ENCODE measurements around the gene ITGAD.

The ITGAD gene

DNA sequence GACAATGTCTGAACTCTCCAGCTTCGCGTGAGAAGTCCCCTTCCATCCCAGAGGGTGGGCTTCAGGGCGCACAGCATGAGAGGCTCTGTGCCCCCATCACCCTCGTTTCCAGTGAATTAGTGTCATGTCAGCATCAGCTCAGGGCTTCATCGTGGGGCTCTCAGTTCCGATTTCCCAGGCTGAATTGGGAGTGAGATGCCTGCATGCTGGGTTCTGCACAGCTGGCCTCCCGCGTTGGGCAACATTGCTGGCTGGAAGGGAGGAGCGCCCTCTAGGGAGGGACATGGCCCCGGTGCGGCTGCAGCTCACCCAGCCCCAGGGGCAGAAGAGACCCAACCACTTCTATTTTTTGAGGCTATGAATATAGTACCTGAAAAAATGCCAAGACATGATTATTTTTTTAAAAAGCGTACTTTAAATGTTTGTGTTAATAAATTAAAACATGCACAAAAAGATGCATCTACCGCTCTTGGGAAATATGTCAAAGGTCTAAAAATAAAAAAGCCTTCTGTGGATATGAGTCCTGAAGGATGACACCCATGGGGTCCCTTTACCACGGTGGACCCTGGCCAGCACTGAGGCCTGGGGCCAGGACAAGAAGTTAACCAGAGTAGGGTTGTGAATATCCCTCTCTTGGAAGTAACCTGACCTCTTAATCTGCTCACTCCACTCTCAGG is 10.5 kb upstream of the ITGAD start:
- no peaks in the 10 kb centered on the region for H3K4me1 ChIP-seq (ENCODE audit: control insufficient read depth, insufficient read depth, low read length, poor library complexity, severe bottlenecking)
- DNase-seq: peak in 1 of 3 donors; percentile 21
- no peak overlapping the region for H3K27ac ChIP-seq (ENCODE audit: insufficient read depth, low read length, poor library complexity, severe bottlenecking)
- no peaks in the 10 kb centered on the region for H3K36me3 ChIP-seq (ENCODE audit: control insufficient read depth, insufficient read depth, low read length)
- no peak overlapping the region for H3K4me3 ChIP-seq (ENCODE audit: insufficient read depth, low read depth, low read length, poor library complexity, severe bottlenecking)
- H3K27me3 ChIP-seq (replicated peaks; ENCODE audit: control insufficient read depth, insufficient read depth, low read length, poor library complexity, severe bottlenecking): no peaks in the 10 kb centered on the region
- no peaks in the 10 kb centered on the region for H3K9me3 ChIP-seq (ENCODE audit: control insufficient read depth, low read length)

- H3K27ac ChIP-seq (ENCODE audit: insufficient read depth, low read length, poor library complexity, severe bottlenecking): no peak overlapping the region
- no peaks in the 10 kb centered on the region for H3K27me3 ChIP-seq (replicated peaks; ENCODE audit: control insufficient read depth, insufficient read depth, low read length, poor library complexity, severe bottlenecking)
- no peaks in the 10 kb centered on the region for H3K36me3 ChIP-seq (ENCODE audit: control insufficient read depth, insufficient read depth, low read length)
- H3K9me3 ChIP-seq (ENCODE audit: control insufficient read depth, low read length): no peaks in the 10 kb centered on the region
- DNase-seq: no peak
- H3K4me1 ChIP-seq (ENCODE audit: control insufficient read depth, insufficient read depth, low read length, poor library complexity, severe bottlenecking): no peaks in the 10 kb centered on the region
- H3K4me3 ChIP-seq (ENCODE audit: insufficient read depth, low read depth, low read length, poor library complexity, severe bottlenecking): no peak overlapping the region
Observed at GRCh38 chr16:31385680-31386079, 7.5 kb upstream of the ITGAD start.

DNA sequence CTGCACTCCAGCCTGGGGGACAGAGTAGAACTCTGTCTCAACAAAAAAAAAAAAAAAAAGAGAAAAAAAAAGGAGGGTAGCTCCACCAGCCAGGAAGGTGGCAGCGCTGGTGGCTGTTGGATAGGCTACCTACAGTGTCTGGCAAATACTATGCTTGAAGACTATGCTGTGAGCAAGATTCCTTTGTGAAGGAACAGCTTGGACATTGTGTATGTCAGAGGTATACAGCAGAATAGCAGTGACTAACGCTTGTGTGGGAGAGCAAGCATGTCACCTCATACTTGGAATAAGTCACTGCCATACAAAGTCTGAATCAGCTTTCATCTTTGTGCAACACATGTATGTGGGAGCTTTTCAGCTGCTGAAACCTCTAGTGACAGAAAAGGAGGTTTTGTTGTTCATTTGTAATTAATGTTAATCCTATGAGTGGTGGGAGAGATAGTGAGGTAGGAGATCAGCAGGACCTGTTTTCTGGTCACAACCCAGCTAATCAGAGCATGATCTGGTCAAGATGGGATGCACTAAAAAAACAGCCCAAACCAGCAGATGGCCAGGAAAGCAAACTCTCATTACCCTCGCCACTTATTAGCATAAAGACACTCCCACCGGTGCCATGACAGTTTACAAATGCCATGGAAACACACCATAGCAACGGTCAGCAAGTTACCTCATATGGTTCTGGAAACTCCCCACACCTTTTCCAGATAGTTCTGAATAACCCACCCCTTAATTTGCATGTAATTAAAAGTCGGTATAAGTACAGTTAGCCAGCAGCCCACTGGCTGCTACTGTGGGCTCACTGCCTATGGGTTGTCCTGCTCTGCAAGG is 6.8 kb upstream of the ITGAD start:
- no peaks in the 10 kb centered on the region for H3K9me3 ChIP-seq (ENCODE audit: control insufficient read depth, low read length)
- H3K4me3 ChIP-seq (ENCODE audit: insufficient read depth, low read depth, low read length, poor library complexity, severe bottlenecking): no peak overlapping the region
- H3K27me3 ChIP-seq (replicated peaks; ENCODE audit: control insufficient read depth, insufficient read depth, low read length, poor library complexity, severe bottlenecking): no peaks in the 10 kb centered on the region
- no peak overlapping the region for H3K27ac ChIP-seq (ENCODE audit: insufficient read depth, low read length, poor library complexity, severe bottlenecking)
- H3K36me3 ChIP-seq (ENCODE audit: control insufficient read depth, insufficient read depth, low read length): no peaks in the 10 kb centered on the region
- DNase-seq: no peak
- H3K4me1 ChIP-seq (ENCODE audit: control insufficient read depth, insufficient read depth, low read length, poor library complexity, severe bottlenecking): no peaks in the 10 kb centered on the region

DNA sequence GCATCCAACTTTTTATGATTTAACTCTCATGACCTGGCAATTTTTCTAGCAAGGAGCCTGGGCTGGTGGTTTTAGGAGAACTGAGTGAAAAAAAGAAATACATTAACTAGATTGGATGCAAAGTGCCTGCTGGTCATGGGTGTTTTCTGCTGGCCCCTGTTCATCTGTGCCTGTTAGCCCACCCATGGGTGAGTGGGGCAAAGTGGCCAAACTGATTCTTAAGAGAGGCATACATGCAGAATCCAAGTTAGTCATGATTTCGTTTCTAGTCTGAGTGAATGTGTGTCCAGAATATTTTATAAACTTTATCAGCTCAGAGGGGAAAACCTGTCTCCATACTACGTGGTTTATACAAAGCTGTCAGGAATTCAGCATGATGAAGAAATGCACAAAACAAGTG is 4.6 kb upstream of the ITGAD start:
- Histone ChIP-seq H3K27me3 (replicated peaks; ENCODE audit: control insufficient read depth, insufficient read depth, low read length, poor library complexity, severe bottlenecking) (no peaks in the 10 kb centered on the region), H3K4me3 (ENCODE audit: insufficient read depth, low read depth, low read length, poor library complexity, severe bottlenecking) (no peak overlapping the region), H3K4me1 (ENCODE audit: control insufficient read depth, insufficient read depth, low read length, poor library complexity, severe bottlenecking) (no peaks in the 10 kb centered on the region), H3K27ac (ENCODE audit: insufficient read depth, low read length, poor library complexity, severe bottlenecking) (no peak overlapping the region), H3K9me3 (ENCODE audit: control insufficient read depth, low read length) (no peaks in the 10 kb centered on the region), H3K36me3 (ENCODE audit: control insufficient read depth, insufficient read depth, low read length) (no peaks in the 10 kb centered on the region)
- no peak for DNase-seq

DNA sequence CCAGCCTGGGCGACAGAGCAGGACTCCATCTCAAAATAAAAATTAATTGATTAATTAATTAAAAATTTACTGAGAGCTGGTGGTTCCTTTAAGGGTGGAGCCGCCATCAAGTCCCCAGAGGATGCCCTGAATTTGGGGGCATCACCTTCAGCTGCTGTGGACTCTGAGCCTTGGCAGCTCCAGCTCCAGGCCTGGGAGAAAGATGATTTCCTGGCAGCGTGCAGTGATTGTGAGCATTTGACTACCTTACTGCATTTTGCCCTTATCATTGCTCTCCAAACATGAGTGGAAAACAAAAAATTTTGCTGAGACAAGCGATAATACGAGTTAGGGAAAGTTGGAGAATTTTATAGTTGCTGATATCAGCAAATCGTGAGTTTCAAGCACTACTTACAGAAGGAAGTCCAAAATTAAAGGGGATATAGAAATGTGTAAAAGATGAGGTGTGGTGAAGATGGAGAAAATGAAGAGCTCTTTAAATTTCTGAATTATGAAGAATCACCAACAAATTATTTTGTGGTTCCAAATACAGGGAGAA is 2.6 kb upstream of the ITGAD start:
- Histone ChIP-seq H3K27ac (ENCODE audit: insufficient read depth, low read length, poor library complexity, severe bottlenecking) (no peak overlapping the region), H3K4me3 (ENCODE audit: insufficient read depth, low read depth, low read length, poor library complexity, severe bottlenecking) (no peak overlapping the region), H3K9me3 (ENCODE audit: control insufficient read depth, low read length) (no peaks in the 10 kb centered on the region), H3K4me1 (ENCODE audit: control insufficient read depth, insufficient read depth, low read length, poor library complexity, severe bottlenecking) (no peaks in the 10 kb centered on the region), H3K36me3 (ENCODE audit: control insufficient read depth, insufficient read depth, low read length) (no peaks in the 10 kb centered on the region), H3K27me3 (replicated peaks; ENCODE audit: control insufficient read depth, insufficient read depth, low read length, poor library complexity, severe bottlenecking) (no peaks in the 10 kb centered on the region)
- no peak for DNase-seq

DNA sequence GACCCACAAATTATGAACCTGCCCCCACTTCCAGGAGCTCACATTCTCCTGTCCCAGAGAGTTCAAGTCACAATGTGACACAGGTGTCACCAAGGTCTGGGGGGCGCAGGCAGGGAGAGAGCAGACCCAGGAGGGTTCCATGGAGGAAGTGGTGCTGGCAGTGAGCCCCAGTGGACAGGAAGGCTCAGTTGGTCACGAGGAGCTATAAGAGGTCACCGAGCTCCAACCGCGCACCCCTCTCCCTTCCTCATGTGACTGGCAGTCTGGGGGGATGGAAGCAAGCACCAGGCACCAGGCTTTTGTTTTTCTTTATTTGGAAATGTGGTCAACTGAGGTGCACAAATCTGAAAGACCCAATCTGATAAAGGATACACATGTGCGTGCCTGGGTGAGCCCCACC is 2.5 kb downstream of the ITGAD start:
- no peaks in the 10 kb centered on the region for H3K27me3 ChIP-seq (replicated peaks; ENCODE audit: control insufficient read depth, insufficient read depth, low read length, poor library complexity, severe bottlenecking)
- no peak for DNase-seq
- H3K27ac ChIP-seq (ENCODE audit: insufficient read depth, low read length, poor library complexity, severe bottlenecking): no peak overlapping the region
- H3K4me3 ChIP-seq (ENCODE audit: insufficient read depth, low read depth, low read length, poor library complexity, severe bottlenecking): no peak overlapping the region
- H3K9me3 ChIP-seq (ENCODE audit: control insufficient read depth, low read length): no peaks in the 10 kb centered on the region
- H3K36me3 ChIP-seq (ENCODE audit: control insufficient read depth, insufficient read depth, low read length): no peaks in the 10 kb centered on the region
- H3K4me1 ChIP-seq (ENCODE audit: control insufficient read depth, insufficient read depth, low read length, poor library complexity, severe bottlenecking): no peaks in the 10 kb centered on the region

DNA sequence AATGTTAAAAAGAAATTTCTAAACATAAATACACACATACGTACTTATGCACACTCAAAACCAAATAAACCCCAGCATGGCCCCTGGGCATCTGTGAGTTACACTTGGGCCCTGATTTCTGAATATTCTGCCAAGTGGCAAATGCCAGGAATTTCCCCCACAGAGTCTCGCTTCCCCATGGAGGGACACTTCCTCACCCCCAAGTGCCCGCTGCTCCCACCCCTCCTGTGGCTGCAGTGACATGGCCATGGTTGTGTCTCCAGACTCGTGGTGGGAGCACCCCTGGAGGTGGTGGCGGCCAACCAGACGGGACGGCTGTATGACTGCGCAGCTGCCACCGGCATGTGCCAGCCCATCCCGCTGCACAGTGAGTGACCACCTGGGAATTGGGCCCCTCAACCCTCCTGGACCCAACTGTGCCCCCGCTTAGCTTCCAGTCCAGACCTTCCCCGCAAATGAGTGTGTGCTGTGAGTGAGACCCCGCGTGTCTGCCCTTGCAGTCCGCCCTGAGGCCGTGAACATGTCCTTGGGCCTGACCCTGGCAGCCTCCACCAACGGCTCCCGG is 4.0 kb downstream of the ITGAD start:
- DNase-seq: no peak
- Histone ChIP-seq H3K27ac (ENCODE audit: insufficient read depth, low read length, poor library complexity, severe bottlenecking) (no peak overlapping the region), H3K4me3 (ENCODE audit: insufficient read depth, low read depth, low read length, poor library complexity, severe bottlenecking) (no peak overlapping the region), H3K9me3 (ENCODE audit: control insufficient read depth, low read length) (no peaks in the 10 kb centered on the region), H3K4me1 (ENCODE audit: control insufficient read depth, insufficient read depth, low read length, poor library complexity, severe bottlenecking) (no peaks in the 10 kb centered on the region), H3K27me3 (replicated peaks; ENCODE audit: control insufficient read depth, insufficient read depth, low read length, poor library complexity, severe bottlenecking) (no peaks in the 10 kb centered on the region), H3K36me3 (ENCODE audit: control insufficient read depth, insufficient read depth, low read length) (no peaks in the 10 kb centered on the region)

- Histone ChIP-seq H3K36me3 (ENCODE audit: control insufficient read depth, insufficient read depth, low read length) (no peaks in the 10 kb centered on the region), H3K4me1 (ENCODE audit: control insufficient read depth, insufficient read depth, low read length, poor library complexity, severe bottlenecking) (no peaks in the 10 kb centered on the region), H3K9me3 (ENCODE audit: control insufficient read depth, low read length) (no peaks in the 10 kb centered on the region), H3K4me3 (ENCODE audit: insufficient read depth, low read depth, low read length, poor library complexity, severe bottlenecking) (no peak overlapping the region), H3K27me3 (replicated peaks; ENCODE audit: control insufficient read depth, insufficient read depth, low read length, poor library complexity, severe bottlenecking) (no peaks in the 10 kb centered on the region), H3K27ac (ENCODE audit: insufficient read depth, low read length, poor library complexity, severe bottlenecking) (no peak overlapping the region)
- DNase-seq: no peak
Observed at GRCh38 chr16:31397701-31398100, 4.6 kb downstream of the ITGAD start.

- Histone ChIP-seq H3K4me1 (ENCODE audit: control insufficient read depth, insufficient read depth, low read length, poor library complexity, severe bottlenecking) (no peaks in the 10 kb centered on the region), H3K9me3 (ENCODE audit: control insufficient read depth, low read length) (no peaks in the 10 kb centered on the region), H3K4me3 (ENCODE audit: insufficient read depth, low read depth, low read length, poor library complexity, severe bottlenecking) (no peak overlapping the region), H3K27me3 (replicated peaks; ENCODE audit: control insufficient read depth, insufficient read depth, low read length, poor library complexity, severe bottlenecking) (no peaks in the 10 kb centered on the region), H3K36me3 (ENCODE audit: control insufficient read depth, insufficient read depth, low read length) (no peaks in the 10 kb centered on the region), H3K27ac (ENCODE audit: insufficient read depth, low read length, poor library complexity, severe bottlenecking) (no peak overlapping the region)
- DNase-seq: no peak
Observed at GRCh38 chr16:31400191-31400590, 7.1 kb downstream of the ITGAD start.

- Histone ChIP-seq H3K27me3 (replicated peaks; ENCODE audit: control insufficient read depth, insufficient read depth, low read length, poor library complexity, severe bottlenecking) (no peaks in the 10 kb centered on the region), H3K27ac (ENCODE audit: insufficient read depth, low read length, poor library complexity, severe bottlenecking) (no peak overlapping the region), H3K4me1 (ENCODE audit: control insufficient read depth, insufficient read depth, low read length, poor library complexity, severe bottlenecking) (no peaks in the 10 kb centered on the region), H3K36me3 (ENCODE audit: control insufficient read depth, insufficient read depth, low read length) (no peaks in the 10 kb centered on the region), H3K4me3 (ENCODE audit: insufficient read depth, low read depth, low read length, poor library complexity, severe bottlenecking) (no peak overlapping the region), H3K9me3 (ENCODE audit: control insufficient read depth, low read length) (no peaks in the 10 kb centered on the region)
- DNase-seq: no peak
Observed at GRCh38 chr16:31401436-31401835, 8.3 kb downstream of the ITGAD start.

Data from effector memory CD4-positive, alpha-beta T cell (primary cell).